Measurements from ENCODE around the gene ZNF488. TPM values are rescaled to one million over a fixed set of nuclear protein-coding genes. Genes with fewer than 3 reads are reported as not detected.
A peak's percentile ranks its signal among the peaks of the same experiment; 100 is the strongest.

Gene ZNF488
- total RNA-seq, 2 donors from 2014 or later = not detected

DNA sequence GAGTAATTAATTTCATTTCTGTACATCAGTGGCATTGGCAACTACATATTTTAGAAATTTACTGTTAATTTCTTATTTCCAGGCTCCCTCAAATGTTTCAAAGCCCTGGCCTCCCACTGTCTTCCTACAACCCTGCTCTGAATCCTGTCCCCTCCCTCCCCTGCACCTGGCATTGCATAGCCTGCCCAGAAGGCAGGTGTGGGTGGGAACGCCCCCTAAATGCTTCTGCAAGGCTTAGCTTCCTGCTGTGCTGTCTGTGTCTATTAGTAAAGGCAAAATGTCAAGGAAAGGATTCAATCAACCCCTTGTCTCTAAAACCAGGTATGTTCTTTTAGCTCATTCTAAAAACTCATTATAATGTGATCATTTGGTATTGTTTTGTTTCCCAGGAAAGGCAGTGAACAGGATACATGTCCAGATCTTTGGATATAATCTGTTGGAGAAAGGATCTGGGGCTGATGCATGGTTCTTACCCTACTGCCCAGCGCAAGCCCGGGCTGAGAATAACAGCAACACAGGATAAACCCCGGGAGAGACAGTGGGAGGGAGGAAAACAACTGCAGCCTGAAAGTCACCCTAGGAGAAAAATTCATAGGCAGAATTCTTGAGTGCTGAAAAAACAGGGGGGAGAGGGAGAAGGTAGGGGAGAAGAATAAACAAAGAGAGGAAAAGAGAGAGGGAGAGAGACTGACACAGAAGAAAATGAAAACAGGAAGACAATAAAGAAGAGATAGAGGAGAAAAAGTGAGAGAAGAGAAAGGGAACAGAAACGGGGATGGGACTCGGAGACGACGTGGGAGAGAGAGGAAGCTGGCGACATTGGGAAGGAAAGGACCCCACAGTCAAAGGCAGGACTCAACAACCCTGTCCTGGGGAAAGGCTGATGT is 589 bp downstream of the ZNF488 start:
- no peak for ATAC-seq
- no peak overlapping the region for H3K27ac Mint-ChIP-seq
- no peaks in the 10 kb centered on the region for H3K36me3 Mint-ChIP-seq
- H3K27me3 Mint-ChIP-seq = peaks cover 56 to 72% of the 10 kb centered on the region in 2 donors
- no peak for DNase-seq (ENCODE audit: low spot score)
- peaks cover 5% of the 10 kb centered on the region for H3K9me3 Mint-ChIP-seq
- H3K4me3 Mint-ChIP-seq = peak overlapping the region; percentile 89
- H3K4me1 Mint-ChIP-seq (ENCODE audit: low read depth in 2 of 2) = peaks cover 10 to 11% of the 10 kb centered on the region in 2 donors

DNA sequence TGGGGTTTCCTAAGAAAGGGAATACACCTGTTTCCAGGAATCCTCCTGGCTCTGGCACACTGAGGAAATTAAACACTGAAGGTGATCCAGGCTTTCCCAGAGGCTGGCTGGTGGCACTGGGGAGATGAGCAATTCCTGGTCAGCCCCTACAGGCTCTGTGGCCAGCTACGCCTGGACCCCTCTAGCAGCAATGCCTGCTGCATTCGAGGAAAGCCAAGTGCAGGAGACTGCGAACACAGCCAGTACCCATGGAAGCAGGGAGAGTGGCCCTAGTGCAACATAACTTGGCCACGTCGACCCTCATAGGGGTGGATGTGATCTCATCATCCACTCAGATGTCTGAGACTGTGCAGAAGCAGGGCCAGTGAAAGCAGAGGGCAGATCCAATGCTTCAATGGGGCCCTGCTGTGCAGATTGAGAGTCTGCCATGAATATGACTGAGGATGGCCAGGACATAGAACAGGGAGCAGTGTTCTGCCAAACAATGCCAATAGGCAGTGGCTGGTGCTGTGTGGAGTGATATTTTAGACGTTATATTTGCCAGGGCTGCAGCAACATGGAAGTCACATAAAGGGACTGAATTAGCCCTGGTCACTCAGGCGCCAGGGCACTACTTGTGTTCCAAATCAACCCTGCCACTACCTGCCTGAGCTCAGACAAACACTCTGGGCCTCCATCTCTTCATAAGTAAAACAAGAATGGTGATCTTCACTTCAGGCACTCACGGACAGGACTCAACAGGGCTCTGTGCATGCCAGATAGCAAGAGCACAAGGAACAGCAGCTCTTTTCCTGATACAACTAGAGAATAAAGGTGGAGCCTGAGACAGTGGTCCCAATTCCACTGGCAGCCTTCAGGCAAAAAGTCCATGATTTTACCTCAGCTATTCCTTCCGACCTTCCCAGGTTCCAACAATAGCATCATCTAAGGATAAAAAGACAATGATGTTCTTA is 2.4 kb downstream of the ZNF488 start:
- H3K27me3 Mint-ChIP-seq = peaks cover 58 to 77% of the 10 kb centered on the region in 2 donors
- no peak for DNase-seq (ENCODE audit: low spot score)

DNA sequence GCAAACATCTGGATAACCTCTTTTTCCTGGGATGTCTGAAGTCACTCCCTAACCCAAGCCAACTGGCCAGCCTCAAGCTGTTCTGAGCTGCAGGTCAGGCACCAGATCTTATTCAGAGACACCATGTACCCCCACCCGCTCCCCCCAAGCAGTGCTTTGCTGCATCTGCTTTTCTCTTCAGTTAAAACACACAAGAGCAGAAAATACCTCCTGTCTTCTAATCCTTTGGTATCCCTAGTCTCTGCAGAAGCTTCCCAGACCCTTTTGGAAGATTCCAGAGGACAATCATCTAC is 3.0 kb downstream of the ZNF488 start:
- DNase-seq (ENCODE audit: low spot score) = no peak
- peaks cover 10 to 11% of the 10 kb centered on the region in 2 donors for H3K4me1 Mint-ChIP-seq (ENCODE audit: low read depth in 2 of 2)
- no peaks in the 10 kb centered on the region for H3K9me3 Mint-ChIP-seq
- no peak overlapping the region for H3K27ac Mint-ChIP-seq
- H3K4me3 Mint-ChIP-seq = no peak overlapping the region
- peaks cover 62 to 80% of the 10 kb centered on the region in 2 donors for H3K27me3 Mint-ChIP-seq
- ATAC-seq = no peak
- H3K36me3 Mint-ChIP-seq = no peaks in the 10 kb centered on the region

More for the DNA sequence above, 2.4 kb downstream of the ZNF488 start:
- no peak for ATAC-seq
- H3K4me3 Mint-ChIP-seq = no peak overlapping the region
- H3K36me3 Mint-ChIP-seq = no peaks in the 10 kb centered on the region
- H3K9me3 Mint-ChIP-seq = no peaks in the 10 kb centered on the region
- peaks cover 10 to 11% of the 10 kb centered on the region in 2 donors for H3K4me1 Mint-ChIP-seq (ENCODE audit: low read depth in 2 of 2)
- no peak overlapping the region for H3K27ac Mint-ChIP-seq

DNA sequence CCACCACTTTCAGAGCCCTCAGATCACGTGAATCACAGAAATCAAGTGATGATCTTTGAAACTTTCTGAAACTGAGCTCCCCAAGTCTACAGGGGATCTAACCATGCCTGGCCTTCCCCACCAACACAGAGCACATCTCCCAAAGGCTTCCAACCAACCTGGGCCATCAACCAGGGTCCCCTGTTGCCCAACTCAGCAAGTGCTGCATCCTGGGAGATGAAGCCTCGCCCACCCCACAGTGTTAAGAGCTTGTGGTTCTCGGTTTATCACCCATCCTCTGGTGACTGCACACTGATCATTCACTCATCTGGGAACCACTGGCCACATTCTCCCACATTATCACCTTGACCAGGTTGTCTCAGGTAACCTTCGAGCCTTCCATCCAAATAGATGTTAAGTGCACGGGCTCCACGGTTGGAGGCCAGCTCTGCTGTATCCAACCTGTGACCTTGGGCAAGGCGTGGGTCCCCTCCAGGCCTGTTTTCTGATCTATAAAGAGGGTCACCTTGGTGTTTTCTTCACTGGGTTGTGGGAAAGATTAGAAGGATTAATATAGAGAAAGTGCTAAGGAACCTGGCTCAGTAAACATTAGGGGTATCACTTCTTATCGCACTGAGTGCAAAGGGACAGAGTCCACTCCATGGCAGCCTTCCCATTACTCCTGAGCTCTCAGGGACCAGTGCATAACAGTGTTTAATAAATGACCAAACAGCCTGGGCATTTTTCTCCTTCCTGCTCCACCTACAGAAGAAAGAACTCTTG is 3.6 kb downstream of the ZNF488 start:
- H3K4me3 Mint-ChIP-seq = no peak overlapping the region
- H3K4me1 Mint-ChIP-seq (ENCODE audit: low read depth in 2 of 2) = peaks cover 10 to 11% of the 10 kb centered on the region in 2 donors
- DNase-seq (ENCODE audit: low spot score) = no peak
- H3K27me3 Mint-ChIP-seq = peaks cover 63 to 80% of the 10 kb centered on the region in 2 donors
- H3K36me3 Mint-ChIP-seq = no peaks in the 10 kb centered on the region
- ATAC-seq = no peak
- H3K9me3 Mint-ChIP-seq = no peaks in the 10 kb centered on the region
- no peak overlapping the region for H3K27ac Mint-ChIP-seq

DNA sequence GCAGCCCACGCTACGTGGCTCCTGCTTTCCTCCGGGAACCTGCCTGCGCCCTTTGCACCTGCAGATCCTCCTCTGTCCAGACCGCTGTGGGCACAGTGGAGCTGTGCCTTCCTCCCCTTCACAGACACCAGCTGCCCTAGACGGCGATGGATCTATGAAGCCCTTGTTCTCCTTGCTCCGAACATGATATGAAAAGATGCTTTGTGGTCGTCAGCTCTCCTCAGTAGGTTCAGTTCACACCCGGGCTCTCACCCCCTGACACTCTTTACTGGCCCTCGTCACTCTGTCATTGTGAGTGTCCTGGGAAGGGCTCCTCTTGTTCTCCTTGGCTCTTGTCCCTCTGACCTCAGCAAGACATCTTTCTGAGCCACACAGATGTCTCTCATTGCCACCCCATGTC is 4.2 kb downstream of the ZNF488 start:
- H3K4me1 Mint-ChIP-seq (ENCODE audit: low read depth in 2 of 2) = peaks cover 9 to 10% of the 10 kb centered on the region in 2 donors
- H3K4me3 Mint-ChIP-seq = no peak overlapping the region
- no peak overlapping the region for H3K27ac Mint-ChIP-seq
- H3K36me3 Mint-ChIP-seq = no peaks in the 10 kb centered on the region
- DNase-seq (ENCODE audit: low spot score) = no peak
- no peaks in the 10 kb centered on the region for H3K9me3 Mint-ChIP-seq
- no peak for ATAC-seq
- peaks cover 59 to 77% of the 10 kb centered on the region in 2 donors for H3K27me3 Mint-ChIP-seq

DNA sequence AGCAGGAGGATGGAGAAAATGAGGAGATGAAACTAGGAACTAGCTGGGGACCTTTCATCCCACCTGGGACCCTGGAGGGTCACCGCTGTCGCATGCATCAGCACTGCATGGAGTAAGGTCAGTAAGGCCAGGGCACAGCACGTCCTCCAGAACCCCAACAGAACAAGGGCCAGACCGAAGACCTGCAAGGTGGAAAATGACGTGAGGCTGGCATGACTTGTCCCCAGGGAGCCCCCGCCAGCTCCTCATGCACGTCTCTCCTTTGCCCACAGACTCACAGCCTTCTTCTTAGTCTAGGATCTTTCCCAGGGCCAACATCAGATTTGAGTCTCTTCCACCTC is 4.7 kb downstream of the ZNF488 start:
- Mint-ChIP-seq H3K4me1 (ENCODE audit: low read depth in 2 of 2) (peaks cover 6 to 7% of the 10 kb centered on the region in 2 donors), H3K27me3 (peaks cover 57 to 74% of the 10 kb centered on the region in 2 donors), H3K4me3 (no peak overlapping the region), H3K9me3 (no peaks in the 10 kb centered on the region), H3K36me3 (no peaks in the 10 kb centered on the region), H3K27ac (no peak overlapping the region)
- no peak for ATAC-seq
- DNase-seq (ENCODE audit: low spot score) = no peak

DNA sequence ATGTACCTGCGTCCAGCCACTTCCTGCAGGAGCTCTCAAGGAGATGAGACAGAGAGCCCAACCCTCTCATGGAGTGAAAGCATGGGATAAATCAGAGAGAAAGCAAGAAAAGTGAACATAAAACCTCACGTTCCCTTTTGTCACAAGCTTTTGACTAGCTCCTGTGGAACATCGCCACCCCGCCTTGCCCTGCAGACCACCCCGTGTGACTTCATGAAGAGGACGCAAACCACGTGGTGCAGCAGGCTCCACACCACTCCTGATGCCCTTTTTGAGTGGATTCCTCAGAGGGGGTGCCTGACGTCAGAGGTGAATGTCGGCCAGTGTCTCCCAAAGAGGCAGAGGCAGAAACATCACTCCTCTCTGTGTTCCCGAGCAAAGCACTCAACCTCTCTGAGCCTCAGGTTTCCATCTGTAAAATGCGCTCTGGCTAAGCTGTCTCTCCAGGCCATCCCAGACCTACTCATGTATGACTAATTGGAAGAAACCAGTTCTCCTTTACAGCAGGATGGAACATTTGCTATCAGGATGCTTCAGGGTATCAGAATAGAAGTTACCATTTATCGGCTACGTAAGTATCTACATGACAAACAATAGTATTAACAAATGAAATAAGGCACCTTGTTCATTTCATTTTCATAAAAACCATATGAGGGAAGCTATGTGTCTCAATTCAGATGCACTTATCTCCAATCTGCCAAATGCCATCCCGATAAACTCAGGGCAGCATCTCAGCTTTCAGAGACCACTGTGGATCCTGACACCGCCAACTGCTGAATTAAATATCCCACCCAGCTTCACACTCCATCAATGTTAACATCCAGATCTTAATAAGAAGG is 5.3 kb downstream of the ZNF488 start:
- no peak overlapping the region for H3K4me3 Mint-ChIP-seq
- peaks cover 4 to 6% of the 10 kb centered on the region in 2 donors for H3K4me1 Mint-ChIP-seq (ENCODE audit: low read depth in 2 of 2)
- DNase-seq (ENCODE audit: low spot score) = no peak
- H3K27me3 Mint-ChIP-seq = peaks cover 55 to 70% of the 10 kb centered on the region in 2 donors
- no peaks in the 10 kb centered on the region for H3K36me3 Mint-ChIP-seq
- ATAC-seq = no peak
- H3K9me3 Mint-ChIP-seq = no peaks in the 10 kb centered on the region
- H3K27ac Mint-ChIP-seq = no peak overlapping the region

DNA sequence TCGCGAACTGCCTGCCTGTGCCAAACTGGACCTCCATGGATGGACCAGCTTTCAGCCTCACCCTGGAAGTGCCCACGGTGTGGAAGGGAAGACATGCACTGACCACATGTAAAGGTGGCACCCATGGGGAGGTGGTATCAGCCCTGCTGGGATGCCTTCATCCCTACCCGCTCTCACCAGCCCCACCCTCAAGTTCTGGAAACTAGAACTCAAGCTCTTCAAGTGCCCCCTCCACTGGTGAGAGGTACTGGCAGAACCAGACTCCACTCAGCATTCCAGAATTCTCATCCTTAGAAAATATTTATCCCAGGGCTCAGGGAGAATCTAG is 5.9 kb downstream of the ZNF488 start:
- ATAC-seq (no peak), DNase-seq (ENCODE audit: low spot score) (no peak)
- no peaks in the 10 kb centered on the region for H3K36me3 Mint-ChIP-seq
- no peaks in the 10 kb centered on the region for H3K4me1 Mint-ChIP-seq (ENCODE audit: low read depth in 2 of 2)
- no peaks in the 10 kb centered on the region for H3K9me3 Mint-ChIP-seq
- H3K27me3 Mint-ChIP-seq = peaks cover 48 to 64% of the 10 kb centered on the region in 2 donors
- H3K4me3 Mint-ChIP-seq = no peak overlapping the region
- no peak overlapping the region for H3K27ac Mint-ChIP-seq

DNA sequence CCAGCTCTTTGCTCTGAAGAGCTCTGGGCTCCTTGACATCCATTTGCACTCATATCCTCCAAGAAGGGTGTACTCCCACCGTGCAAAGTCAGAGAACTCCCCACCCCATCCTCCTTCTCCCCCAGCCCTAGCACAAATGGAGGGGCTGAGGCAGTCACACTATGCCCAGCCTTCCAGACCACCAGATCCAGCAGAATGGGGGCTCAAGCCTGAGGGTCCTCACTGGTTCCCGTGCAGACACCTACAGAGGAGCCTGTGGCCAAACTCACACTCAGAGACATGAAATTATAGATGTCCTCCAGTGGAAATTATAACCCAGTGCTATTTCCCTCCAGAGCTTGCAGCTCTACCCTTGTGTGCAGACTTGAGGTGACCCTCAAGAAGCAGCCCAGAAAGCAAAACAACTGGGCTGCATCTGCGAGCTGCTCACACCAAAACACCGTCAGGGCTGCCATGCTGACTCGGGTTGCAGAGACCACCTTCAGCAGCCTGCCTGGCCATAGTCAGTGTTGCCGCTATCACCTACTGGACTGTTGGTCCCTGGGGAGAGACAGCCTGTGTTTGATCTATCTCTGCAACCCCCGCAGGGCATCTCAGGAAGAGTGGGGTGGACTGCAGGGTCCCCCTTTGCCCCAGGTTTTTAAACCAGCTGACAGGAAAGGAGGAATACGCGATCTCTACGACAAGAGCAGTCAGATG is 7.4 kb downstream of the ZNF488 start:
- DNase-seq (ENCODE audit: low spot score) (no peak), ATAC-seq (no peak)
- no peaks in the 10 kb centered on the region for H3K36me3 Mint-ChIP-seq
- peaks cover 43 to 51% of the 10 kb centered on the region in 2 donors for H3K27me3 Mint-ChIP-seq
- H3K4me3 Mint-ChIP-seq = no peak overlapping the region
- no peaks in the 10 kb centered on the region for H3K4me1 Mint-ChIP-seq (ENCODE audit: low read depth in 2 of 2)
- H3K9me3 Mint-ChIP-seq = no peaks in the 10 kb centered on the region
- H3K27ac Mint-ChIP-seq = no peak overlapping the region

DNA sequence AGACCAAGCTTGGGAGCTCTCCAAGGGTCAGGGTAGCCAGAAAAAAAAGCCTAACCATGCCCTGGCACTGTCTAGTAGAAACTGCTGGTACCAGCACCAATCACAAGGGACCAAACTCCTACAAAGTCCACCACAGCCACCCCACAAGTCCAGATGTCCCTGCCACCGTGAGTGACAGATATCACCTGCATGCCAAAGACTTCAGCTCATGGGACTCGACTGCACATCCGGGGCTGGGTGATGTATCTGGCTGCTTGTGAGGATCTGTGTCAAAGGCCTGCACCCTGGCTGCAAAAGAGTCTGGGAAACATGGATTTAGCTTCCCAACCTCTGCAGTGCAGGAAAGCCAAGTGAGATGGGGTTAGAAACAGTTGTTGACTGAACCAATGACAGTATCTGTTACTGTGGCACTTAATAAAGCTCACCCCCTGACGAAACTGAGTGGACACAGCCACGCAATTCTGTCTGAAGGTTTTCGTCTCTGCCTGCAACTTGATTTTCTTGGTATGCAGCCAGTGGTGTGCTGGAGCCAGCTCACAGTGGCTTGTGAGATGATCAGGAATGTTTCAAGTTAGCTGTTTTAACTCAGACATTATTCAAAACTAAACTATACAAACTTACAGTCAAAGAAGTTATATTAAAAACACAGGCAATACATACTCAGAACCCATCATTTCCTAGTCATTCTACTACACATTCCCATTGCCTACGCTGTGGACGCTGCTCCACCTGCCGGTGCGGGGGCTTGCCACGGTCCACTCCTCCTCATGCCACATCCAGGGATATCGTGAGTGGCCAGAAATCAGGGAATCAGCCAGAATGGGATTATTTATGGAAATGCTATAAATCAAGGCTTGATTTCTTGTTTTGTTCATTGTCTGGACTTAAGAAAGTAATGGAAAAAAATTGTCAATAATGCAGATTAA is 9.2 kb downstream of the ZNF488 start:
- no peaks in the 10 kb centered on the region for H3K9me3 Mint-ChIP-seq
- H3K36me3 Mint-ChIP-seq = no peaks in the 10 kb centered on the region
- DNase-seq (ENCODE audit: low spot score) = no peak
- no peak overlapping the region for H3K4me3 Mint-ChIP-seq
- H3K27me3 Mint-ChIP-seq = peaks cover 26 to 33% of the 10 kb centered on the region in 2 donors
- no peaks in the 10 kb centered on the region for H3K4me1 Mint-ChIP-seq (ENCODE audit: low read depth in 2 of 2)
- no peak overlapping the region for H3K27ac Mint-ChIP-seq
- no peak for ATAC-seq

DNA sequence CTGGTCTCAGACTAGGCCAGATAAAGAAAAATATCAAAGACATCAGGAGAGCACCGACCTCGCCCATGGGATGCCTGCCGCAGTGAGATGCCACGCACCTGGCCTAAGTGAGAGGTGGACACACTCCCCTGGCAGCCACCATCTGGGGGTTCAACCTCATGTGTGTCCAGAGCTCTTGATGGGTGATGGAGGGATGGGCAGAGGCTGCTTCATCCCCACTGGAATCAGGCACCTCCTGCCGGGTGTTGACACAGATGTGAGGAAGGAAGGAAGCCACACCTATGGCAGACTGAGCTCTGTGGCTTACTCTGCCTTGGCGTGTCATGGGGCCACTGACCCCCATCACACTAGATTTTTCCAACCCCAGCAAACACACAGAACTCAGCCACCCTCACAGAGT is 11.4 kb downstream of the ZNF488 start:
- Mint-ChIP-seq H3K4me1 (ENCODE audit: low read depth in 2 of 2) (no peaks in the 10 kb centered on the region), H3K9me3 (no peaks in the 10 kb centered on the region), H3K4me3 (no peak overlapping the region), H3K36me3 (no peaks in the 10 kb centered on the region), H3K27me3 (peaks cover 17 to 19% of the 10 kb centered on the region in 2 donors), H3K27ac (no peak overlapping the region)
- DNase-seq (ENCODE audit: low spot score) (no peak), ATAC-seq (no peak)
